HepG2 (cell line): ENCODE results near the gene CHN2. TPM values are rescaled to one million over a fixed set of nuclear protein-coding genes. Genes with fewer than 3 reads are reported as not detected.

ENCODE experiments used
- ARID2 ChIP-seq: sonication (generic); formaldehyde crosslinking; IDR thresholded peaks from 2 replicates; pipeline ENCODE4 v1.8.1; 2022; ENCODE audit warnings: mild to moderate bottlenecking, missing genetic modification reagents, borderline replicate concordance
- BCL6 ChIP-seq: IDR thresholded peaks from 2 replicates; pipeline ENCODE4 v1.6.1; 2016; ENCODE audit warnings: missing genetic modification reagents, missing compliant biosample characterization
- CBFB ChIP-seq: sonication (generic); formaldehyde crosslinking; IDR thresholded peaks from 2 replicates; pipeline ENCODE4 v1.4.0; 2020; ENCODE audit warnings: missing genetic modification reagents
- CCDC6 ChIP-seq: sonication (generic); formaldehyde crosslinking; IDR thresholded peaks from 2 replicates; pipeline ENCODE4 v1.8.1; 2022; ENCODE audit warnings: mild to moderate bottlenecking, missing genetic modification reagents, moderate library complexity
- DNMT1 ChIP-seq: sonication (generic); formaldehyde crosslinking; IDR thresholded peaks from 2 replicates; pipeline ENCODE4 v1.5.1; 2020; ENCODE audit warnings: mild to moderate bottlenecking, missing genetic modification reagents
- FOSL2 ChIP-seq: sonication (generic); formaldehyde crosslinking; IDR thresholded peaks from 2 replicates; pipeline ENCODE4 v1.4.0; 2020; ENCODE audit warnings: missing genetic modification reagents
- HNF4G ChIP-seq, 2 experiments: sonication (generic) in 1 of 2; formaldehyde crosslinking in 1 of 2; IDR thresholded peaks; 2 replicates each; pipeline versions ENCODE4 v1.4.0 to v1.6.1; 2011 to 2020; ENCODE audit warnings: borderline replicate concordance in 2 of 2, low read depth in 2 of 2, mild to moderate bottlenecking in 2 of 2, low read length in 1 of 2, missing genetic modification reagents in 1 of 2, moderate library complexity in 1 of 2
- HOXA3 ChIP-seq: sonication (generic); formaldehyde crosslinking; IDR thresholded peaks from 2 replicates; pipeline ENCODE4 v1.5.0; 2020; ENCODE audit warnings: missing genetic modification reagents
- KDM6A ChIP-seq: IDR thresholded peaks from 2 replicates; pipeline ENCODE4 v1.6.1; 2016; ENCODE audit warnings: low read depth
- NCOR1 ChIP-seq: fragments of 200-600 bp; sonication (generic); IDR thresholded peaks from 2 replicates; pipeline ENCODE4 v1.7.0; 2017; ENCODE audit warnings: antibody characterized with exemption, low read length, borderline replicate concordance
- NONO ChIP-seq, 2 experiments: fragments of 450-650 bp in 1 of 2; sonication (generic) in 1 of 2; formaldehyde crosslinking in 1 of 2; IDR thresholded peaks in 1 of 2; conservative IDR thresholded peaks in 1 of 2; 2 replicates each; pipeline versions ENCODE4 v1.6.1 to v1.8.0; 2017 to 2022; ENCODE audit warnings: mild to moderate bottlenecking in 1 of 2, missing genetic modification reagents in 1 of 2, moderate library complexity in 1 of 2
- PHF8 ChIP-seq: sonication (generic); formaldehyde crosslinking; IDR thresholded peaks from 2 replicates; pipeline ENCODE4 v1.5.0; 2020; ENCODE audit warnings: missing genetic modification reagents
- RNF219 ChIP-seq: sonication (generic); formaldehyde crosslinking; IDR thresholded peaks from 2 replicates; pipeline ENCODE4 v1.5.0; 2020; ENCODE audit warnings: mild to moderate bottlenecking, missing genetic modification reagents
- SALL1 ChIP-seq: sonication (generic); formaldehyde crosslinking; IDR thresholded peaks from 2 replicates; pipeline ENCODE4 v1.8.0; 2022; ENCODE audit warnings: mild to moderate bottlenecking, missing genetic modification reagents
- SMAD3 ChIP-seq: sonication (generic); formaldehyde crosslinking; IDR thresholded peaks from 2 replicates; pipeline ENCODE4 v1.4.0; 2020; ENCODE audit warnings: missing genetic modification reagents
- YEATS4 ChIP-seq: sonication (generic); formaldehyde crosslinking; IDR thresholded peaks from 2 replicates; pipeline ENCODE4 v1.4.0; 2020; ENCODE audit warnings: missing genetic modification reagents, borderline replicate concordance
- ZNF232 ChIP-seq: sonication (generic); formaldehyde crosslinking; IDR thresholded peaks from 2 replicates; pipeline ENCODE4 v1.4.0; 2020; ENCODE audit warnings: missing genetic modification reagents, borderline replicate concordance
- ZNF3 ChIP-seq: IDR thresholded peaks from 2 replicates; pipeline ENCODE4 v1.7.0; 2017; ENCODE audit warnings: inconsistent platforms
- ZNF589 ChIP-seq: sonication (generic); formaldehyde crosslinking; conservative IDR thresholded peaks from 2 replicates; pipeline ENCODE4 v1.8.0; 2022; ENCODE audit warnings: mild to moderate bottlenecking, moderate library complexity, missing genetic modification reagents
- ZNF7 ChIP-seq: IDR thresholded peaks from 2 replicates; pipeline ENCODE4 v1.6.1; 2016; ENCODE audit warnings: missing biosample characterization, missing genetic modification reagents
- ZNF761 ChIP-seq: sonication (generic); formaldehyde crosslinking; conservative IDR thresholded peaks from 2 replicates; pipeline ENCODE4 v1.4.0; 2020; ENCODE audit warnings: mild to moderate bottlenecking, missing genetic modification reagents
- polyA plus RNA-seq, 8 experiments: library from polyadenylated mRNA; depleted of rRNA in 3 of 8; stranded (reverse) in 7 of 8; unstranded in 1 of 8; fragments of >200 nt; fragmentation: Illumina TruSeq in 4 of 8; extraction: Trizol in 4 of 8; gene quantifications; 2 replicates each; pipeline versions ENCODE4 v1.2.1 to v1.2.3, GENCODE V29; 2011 to 2016; ENCODE audit warnings: low read depth in 4 of 8, missing spikeins in 1 of 8, mixed read lengths in 1 of 8; ENCODE audit not compliant: insufficient read depth in 1 of 8
- total RNA-seq, 5 experiments: library from RNA; depleted of rRNA; stranded (reverse); fragments of >200 nt; fragmentation: Illumina TruSeq; extraction: Trizol; gene quantifications; 2 replicates each; pipeline ENCODE4 v1.2.3, GENCODE V29; 2016; ENCODE audit warnings: low read depth in 1 of 5
- TF ChIP-seq, protein P1 (sequence below): IDR thresholded peaks from 2 replicates; pipeline ENCODE4 v1.6.1; 2016; ENCODE audit warnings: mild to moderate bottlenecking
- TF ChIP-seq, protein P2 (sequence below): sonication (generic); formaldehyde crosslinking; IDR thresholded peaks from 2 replicates; pipeline ENCODE4 v1.4.0; 2020; ENCODE audit warnings: mild to moderate bottlenecking, missing genetic modification reagents
- TF ChIP-seq, protein P3 (sequence below): sonication (generic); formaldehyde crosslinking; IDR thresholded peaks from 2 replicates; pipeline ENCODE4 v1.9.0; 2022; ENCODE audit warnings: low read depth, missing genetic modification reagents

The CHN2 gene
- total and polyA plus RNA-seq, 2 of the 13 experiments (the other 11 are each of a cell fraction or from before 2014, with no cell fraction given): 23.5 to 30.5 TPM

GRCh38 chr7:29483219-29484104, 288.9 kb downstream of the CHN2 start (continued):
- TF ChIP-seq NONO (IDR thresholded peaks at IDR 0.05) (no peak), NONO (CRISPR knock-in tag; conservative IDR thresholded peaks at IDR 0.05) (0 out of 2 replicates have a peak, but pooled peaks have one; percentile 32), SMAD3 (CRISPR knock-in tag) (peak; percentile 80; the same call in 1 of the 2 replicates), ARID2 (CRISPR knock-in tag) (no peak), FOSL2 (peak; percentile 79), HOXA3 (CRISPR knock-in tag) (peak; percentile 72; the same call in 1 of the 2 replicates), CBFB (CRISPR knock-in tag) (0 out of 2 replicates have a peak, but pooled peaks have one; percentile 42), PHF8 (CRISPR knock-in tag) (0 out of 2 replicates have a peak, but pooled peaks have one; percentile 16), ZNF761 (CRISPR knock-in tag) (no peak), ZNF589 (CRISPR knock-in tag) (no peak), ZNF232 (CRISPR knock-in tag) (no peak), ZNF3 (CRISPR knock-in tag) (no peak), SALL1 (CRISPR knock-in tag) (peak; percentile 56; the same call in 1 of the 2 replicates), YEATS4 (peak; percentile 43; the same call in 1 of the 2 replicates), KDM6A (peak; percentile 64), NCOR1 (peak; percentile 86; the same call in 1 of the 2 replicates), ZNF7 (CRISPR knock-in tag) (peak; percentile 99), BCL6 (CRISPR knock-in tag) (peak; percentile 95), RNF219 (no peak), CCDC6 (CRISPR knock-in tag) (peak; percentile 67; the same call in 1 of the 2 replicates), DNMT1 (no peak), HNF4G (IDR thresholded peaks at IDR 0.05; ENCODE audit: borderline replicate concordance, low read depth, low read length) (peak; percentile 79; the same call in 1 of the 2 replicates), HNF4G (CRISPR knock-in tag; IDR thresholded peaks at IDR 0.05; ENCODE audit: borderline replicate concordance, low read depth) (no peak)
- TF ChIP-seq, protein P1, sequence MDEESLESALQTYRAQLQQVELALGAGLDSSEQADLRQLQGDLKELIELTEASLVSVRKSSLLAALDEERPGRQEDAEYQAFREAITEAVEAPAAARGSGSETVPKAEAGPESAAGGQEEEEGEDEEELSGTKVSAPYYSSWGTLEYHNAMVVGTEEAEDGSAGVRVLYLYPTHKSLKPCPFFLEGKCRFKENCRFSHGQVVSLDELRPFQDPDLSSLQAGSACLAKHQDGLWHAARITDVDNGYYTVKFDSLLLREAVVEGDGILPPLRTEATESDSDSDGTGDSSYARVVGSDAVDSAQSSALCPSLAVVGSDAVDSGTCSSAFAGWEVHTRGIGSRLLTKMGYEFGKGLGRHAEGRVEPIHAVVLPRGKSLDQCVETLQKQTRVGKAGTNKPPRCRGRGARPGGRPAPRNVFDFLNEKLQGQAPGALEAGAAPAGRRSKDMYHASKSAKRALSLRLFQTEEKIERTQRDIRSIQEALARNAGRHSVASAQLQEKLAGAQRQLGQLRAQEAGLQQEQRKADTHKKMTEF (CRISPR knock-in tag): peak; percentile 74
- TF ChIP-seq, protein P2, sequence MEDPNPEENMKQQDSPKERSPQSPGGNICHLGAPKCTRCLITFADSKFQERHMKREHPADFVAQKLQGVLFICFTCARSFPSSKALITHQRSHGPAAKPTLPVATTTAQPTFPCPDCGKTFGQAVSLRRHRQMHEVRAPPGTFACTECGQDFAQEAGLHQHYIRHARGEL (CRISPR knock-in tag): no peak
- TF ChIP-seq, protein P3, sequence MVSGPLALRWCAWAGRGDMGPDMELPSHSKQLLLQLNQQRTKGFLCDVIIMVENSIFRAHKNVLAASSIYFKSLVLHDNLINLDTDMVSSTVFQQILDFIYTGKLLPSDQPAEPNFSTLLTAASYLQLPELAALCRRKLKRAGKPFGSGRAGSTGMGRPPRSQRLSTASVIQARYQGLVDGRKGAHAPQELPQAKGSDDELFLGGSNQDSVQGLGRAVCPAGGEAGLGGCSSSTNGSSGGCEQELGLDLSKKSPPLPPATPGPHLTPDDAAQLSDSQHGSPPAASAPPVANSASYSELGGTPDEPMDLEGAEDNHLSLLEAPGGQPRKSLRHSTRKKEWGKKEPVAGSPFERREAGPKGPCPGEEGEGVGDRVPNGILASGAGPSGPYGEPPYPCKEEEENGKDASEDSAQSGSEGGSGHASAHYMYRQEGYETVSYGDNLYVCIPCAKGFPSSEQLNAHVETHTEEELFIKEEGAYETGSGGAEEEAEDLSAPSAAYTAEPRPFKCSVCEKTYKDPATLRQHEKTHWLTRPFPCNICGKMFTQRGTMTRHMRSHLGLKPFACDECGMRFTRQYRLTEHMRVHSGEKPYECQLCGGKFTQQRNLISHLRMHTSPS: no peak
